Cerebellar cortex (tissue), 1 donor: ENCODE measurements around the gene CAPN10.
"Not testable (repeated sequence)": the region's sequence is repeated elsewhere in the genome, so short reads cannot be mapped to it uniquely, and the experiment has no call there.

Experiments
- DNase-seq: peaks from one replicate; pipeline ENCODE4 v3.0.0-alpha.2; 2015; ENCODE audit warnings: low spot score

CAPN10 gene

DNA sequence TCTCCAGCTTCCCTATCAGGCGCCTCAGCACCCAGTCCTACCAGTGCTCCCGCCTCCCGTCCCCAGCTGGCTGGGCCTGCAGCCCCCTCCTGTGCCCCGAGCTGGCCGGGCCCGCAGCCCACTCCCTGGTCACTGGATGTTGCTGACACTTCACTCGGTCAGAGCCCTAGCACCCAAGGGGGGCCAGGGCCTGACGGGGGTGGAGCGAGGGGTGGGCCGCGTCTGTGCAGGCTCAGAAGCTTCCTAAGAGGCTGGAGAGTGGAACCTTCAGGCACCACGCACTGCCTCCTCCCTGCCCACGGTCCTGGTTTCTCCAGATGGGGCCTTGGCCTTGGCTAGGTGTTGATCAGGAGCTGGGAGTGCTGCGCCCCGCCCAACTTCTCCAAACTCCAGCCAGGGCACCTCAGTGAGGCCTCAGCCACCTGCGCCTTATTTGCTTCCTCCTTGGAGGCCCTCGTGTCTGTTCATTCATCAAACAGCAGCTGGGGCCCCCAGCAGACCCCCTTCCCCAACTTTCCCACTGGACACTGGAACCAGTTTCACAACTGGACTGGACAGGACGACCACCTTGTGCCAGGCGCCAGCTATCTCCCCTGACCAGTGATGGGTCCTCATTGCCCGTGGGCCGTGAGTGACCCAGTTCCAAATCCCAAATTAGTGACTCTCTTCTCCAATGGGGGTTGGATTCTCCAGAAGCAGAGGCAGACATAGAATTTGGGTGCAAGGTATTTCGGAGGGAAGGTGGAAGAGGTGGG lies 16.7 kb downstream of the CAPN10 start:
- no peak for DNase-seq

- no peak for DNase-seq
Observed at GRCh38 chr2:240603846-240604245, 17.3 kb downstream of the CAPN10 start.

DNA sequence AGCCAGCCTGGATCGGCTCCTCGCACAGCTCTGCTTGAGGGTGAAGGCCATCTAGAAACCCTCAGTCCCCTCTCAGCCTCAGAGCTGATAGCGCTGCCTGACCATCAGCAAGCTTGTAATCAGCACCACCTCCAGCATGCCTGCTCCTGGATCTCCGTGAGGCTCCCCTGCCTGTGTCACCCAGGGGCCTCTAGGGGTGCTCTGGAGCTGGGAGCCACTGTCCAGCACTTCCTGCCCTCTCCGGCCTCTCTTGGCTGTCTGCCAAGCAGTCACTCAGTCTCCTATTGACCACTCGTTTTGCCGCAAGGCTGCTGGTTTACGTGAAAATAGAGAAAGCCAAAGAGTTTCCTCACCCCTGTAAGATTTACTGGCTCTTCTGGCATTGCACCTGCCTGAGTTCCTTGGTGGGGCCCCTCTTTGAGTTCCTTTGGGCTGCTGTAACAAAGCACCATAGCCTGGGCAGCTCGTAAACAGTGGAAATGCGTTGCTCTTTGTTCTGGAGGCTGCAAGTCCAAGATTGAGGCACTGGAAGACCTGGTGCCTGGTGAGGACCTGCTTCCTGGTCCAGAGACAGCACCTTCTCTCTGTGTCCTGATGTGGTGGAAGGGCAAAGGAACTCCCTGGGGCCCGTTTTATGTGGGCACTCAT lies 17.9 kb downstream of the CAPN10 start:
- DNase-seq, result peak; percentile 64

DNA sequence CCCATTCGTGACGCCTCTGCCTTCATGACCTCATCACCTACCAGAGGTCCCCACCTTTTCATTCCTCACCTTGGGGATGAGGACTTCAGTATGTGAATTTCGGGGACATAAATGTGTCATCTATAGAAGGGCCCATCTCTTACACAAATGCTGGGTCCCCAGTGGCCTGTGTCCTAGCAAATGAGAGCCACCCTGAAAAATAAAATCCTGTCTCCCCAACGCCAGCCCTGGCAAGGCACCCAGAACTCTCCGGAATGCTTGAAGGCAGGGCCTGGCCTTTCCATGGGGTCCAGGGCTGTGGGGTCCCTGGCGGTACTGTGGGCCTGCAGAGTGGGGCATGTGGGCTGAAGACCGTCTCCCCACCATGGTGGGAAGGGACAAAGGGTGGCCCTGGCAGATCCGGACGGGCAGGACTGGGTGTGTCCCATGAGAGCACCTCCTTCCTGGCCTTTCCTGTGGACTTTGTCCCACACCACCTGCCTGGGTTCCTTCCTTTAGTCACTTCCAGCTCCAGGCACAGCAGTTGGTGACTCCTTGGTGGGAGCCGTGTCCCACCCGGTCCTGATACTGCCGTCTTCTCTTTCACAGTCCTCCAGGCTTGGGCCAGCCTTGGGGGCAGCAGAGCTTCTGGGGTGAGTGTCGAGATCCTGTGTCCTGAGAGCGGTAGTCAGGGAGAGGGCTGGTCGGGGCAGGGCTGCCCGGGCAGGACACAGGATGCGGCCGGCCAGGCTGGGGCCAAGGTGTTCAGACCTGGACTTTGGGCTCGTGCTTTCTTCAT lies 18.6 kb downstream of the CAPN10 start:
- DNase-seq, result no peak

DNA sequence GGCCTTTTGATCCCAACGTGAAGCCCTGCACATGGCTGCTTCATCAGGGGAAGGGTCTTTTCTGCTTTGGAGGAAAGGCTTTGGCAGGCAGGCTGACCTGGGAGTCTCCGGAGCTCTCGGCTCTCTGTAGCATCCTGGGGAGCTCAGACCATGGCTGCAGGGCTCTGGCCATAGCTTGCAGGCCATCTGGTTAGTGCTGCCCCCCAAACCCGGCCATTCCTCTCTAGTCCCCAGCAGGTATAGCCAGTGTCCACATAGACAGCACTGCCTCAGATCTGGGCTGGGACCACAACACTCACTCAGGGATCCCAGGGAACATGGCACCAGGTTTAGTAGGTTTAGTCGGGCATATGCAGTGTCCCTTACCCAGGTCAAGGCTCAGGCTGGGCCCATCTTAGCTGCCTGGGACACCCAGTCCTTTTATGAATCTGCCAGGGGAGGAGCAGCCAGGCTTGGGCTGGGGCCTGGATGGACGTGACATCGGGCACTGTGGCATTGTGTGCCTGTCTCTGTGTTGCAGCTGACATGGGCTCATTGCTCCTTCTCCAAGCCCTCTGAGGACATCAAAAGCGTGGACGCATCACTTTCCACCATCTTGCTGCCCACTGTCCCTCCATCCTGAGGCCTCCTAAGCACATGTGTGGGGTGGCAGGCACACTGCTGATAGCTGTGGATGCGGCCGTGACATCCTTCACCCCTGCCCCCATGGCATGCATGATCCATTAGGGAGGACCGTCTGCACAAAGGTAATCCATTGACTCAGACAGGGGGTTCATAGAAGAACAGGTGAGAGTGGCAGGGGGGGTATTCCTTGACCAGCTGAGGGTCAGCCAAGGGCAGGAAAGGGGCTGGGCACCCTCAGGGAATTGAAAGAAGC lies 19.6 kb downstream of the CAPN10 start:
- no peak for DNase-seq

DNA sequence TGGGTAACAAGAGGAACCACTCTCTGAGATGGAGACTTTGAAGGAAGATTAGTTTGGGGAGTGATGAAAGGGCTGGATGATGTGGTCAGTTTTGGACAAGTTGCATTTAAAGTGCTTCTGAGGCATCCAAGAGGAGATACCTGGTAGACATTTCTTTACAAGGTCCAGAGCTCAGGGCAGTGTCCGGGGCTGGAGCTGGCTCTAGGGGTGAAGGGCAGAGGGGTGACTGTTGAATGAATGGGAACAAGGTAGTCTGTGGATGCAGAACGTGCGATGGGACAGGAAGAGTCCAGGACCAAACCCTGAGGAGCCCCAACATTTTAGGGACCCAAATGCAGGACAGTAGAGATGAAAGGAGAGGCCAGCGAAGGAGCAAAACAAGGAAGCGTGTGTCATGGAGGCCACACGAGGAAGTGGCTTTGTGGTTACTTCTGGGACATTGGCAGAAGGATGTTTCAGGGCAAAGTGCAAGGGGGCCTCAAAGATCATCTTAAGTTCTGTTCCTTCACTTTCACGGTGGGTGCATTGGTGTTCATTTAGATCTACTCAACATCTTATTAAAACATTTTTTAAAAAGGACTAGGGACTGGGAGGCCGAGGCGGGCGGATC lies 25.2 kb downstream of the CAPN10 start:
- DNase-seq, result no peak

DNA sequence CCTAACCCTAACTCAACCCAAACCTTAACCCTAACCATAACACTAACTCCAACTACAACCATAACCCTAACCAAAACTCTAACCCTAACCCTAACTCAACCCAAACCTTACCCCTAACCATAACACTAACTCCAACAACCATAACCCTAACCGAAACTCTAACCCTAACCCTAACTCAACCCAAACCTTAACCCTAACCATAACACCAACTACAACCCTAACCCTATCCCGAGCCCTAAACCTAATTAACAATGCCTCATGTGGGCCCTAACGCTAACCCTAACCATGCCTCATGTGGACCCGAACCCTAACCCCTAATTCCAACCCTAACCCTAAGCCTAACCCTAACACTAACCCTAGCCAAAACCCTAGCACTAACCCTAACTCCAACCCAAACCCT lies 27.2 kb downstream of the CAPN10 start:
- no peak for DNase-seq

DNA sequence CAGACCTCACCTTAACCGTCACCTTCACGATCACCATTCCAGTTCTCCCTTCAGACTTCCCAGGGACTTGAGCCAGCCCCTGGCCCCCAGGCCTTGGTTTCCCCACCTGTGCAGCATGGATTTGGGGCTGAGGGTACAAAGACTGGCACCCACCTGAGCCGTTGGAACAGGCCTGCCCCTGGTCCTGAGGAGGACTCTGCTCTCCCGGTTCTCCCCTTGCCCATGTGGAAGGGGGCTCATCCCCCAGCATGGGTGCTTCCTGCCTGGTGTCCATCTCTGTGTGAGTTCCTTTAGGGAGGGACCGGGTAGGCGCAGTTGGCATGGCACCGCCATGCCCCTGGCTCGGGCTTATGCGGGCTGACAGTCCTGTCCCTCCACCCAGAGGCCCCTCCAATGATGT lies 27.9 kb downstream of the CAPN10 start:
- DNase-seq, result no peak

- no peak for DNase-seq
Observed at GRCh38 chr2:240615396-240615795, 28.9 kb downstream of the CAPN10 start.

DNA sequence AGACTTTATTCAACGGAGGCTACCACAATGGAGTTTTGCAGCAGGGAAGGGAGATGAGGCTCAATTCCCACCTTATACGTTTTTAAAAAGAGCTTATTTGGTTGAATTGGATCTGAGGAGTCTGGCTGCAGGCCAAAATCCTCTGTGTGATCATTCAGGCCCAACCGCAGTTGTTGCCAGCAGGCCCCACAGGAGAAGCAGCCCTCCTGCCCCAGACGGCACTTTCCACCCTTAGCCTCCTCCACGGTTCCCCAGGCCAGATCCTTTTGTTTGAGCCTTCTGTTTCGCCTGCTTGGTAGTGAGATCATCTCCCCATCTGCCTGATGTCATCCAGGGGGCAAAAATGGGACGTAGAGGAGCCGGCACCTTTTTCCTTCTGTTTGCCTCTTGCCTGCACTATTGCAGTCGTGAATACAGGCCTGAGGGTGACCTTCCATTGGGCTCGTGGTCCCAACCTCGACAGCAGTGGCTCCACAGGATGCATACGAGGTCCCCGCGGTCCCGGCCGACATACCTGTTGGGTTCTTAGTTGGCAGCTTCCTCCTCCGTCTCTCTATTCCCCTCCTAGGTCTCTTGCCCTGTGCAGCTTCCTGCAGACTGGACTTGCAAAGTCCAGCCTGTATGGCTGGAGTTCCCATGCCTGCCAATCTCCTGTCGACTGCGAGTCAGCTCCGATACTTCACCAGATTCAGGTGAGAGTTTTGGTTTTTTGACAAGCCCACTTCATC lies 29.4 kb downstream of the CAPN10 start:
- DNase-seq, result no peak

DNA sequence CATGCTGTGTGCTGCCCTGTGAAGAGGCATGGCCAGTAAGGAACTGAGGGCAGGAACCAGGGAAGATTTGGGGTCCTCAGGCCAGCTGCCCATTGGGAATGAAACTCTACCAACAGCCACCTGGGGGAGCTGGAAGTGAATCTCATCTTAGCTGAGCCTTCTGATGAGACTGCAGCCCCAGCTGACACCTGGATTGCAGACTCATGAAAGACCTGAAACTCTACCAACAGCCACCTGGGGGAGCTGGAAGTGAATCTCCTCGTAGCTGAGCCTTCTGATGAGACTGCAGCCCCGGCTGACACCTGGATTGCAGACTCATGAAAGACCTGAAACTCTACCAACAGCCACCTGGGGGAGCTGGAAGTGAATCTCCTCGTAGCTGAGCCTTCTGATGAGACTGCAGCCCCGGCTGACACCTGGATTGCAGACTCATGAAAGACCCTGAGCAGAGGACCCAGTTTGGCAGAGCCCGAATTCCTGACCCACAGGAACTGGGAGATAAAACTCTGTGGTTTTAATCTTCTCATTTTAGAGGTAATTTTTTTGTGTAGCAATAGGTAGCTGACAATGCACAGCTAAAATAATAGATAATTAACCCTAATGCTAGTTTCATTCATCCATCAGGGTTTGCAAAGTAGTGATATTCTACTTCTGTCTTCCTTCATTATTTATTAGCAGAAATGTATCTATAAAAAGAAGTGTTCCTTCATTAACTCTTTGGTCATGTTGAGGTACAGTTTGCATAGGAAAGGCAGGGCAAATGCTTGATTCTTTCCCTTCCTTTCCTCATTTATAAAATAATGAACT lies 30.5 kb downstream of the CAPN10 start:
- DNase-seq, result not testable (repeated sequence)

DNA sequence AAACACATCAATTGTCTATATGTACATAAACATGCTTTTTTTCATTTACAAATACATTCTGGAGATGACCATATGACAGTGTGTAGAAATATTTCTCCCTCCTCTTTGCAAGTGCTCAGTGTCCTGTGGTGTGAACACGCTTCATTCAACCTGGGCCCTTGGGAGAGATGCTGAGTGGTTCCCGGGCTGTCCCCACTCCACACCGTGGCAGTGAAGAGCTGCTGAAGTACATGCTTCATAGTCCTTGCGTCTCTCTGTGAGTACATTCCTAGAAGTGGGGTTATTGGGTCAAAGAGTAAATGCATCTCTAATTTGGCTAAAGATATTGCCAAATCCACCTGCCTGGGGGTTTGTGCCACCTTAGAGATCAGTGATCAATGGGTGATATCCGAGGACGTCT lies 32.2 kb downstream of the CAPN10 start:
- no peak for DNase-seq

GRCh38 chr2:240619506-240620148 lies 33.1 kb downstream of the CAPN10 start:
- DNase-seq, result no peak

GRCh38 chr2:240620149-240620731 lies 33.7 kb downstream of the CAPN10 start:
- DNase-seq, result no peak

GRCh38 chr2:240620859-240621258 lies 34.3 kb downstream of the CAPN10 start:
- DNase-seq, result no peak

- no peak for DNase-seq
Observed at GRCh38 chr2:240622060-240622411, 35.5 kb downstream of the CAPN10 start.

GRCh38 chr2:240622531-240623235 lies 36.1 kb downstream of the CAPN10 start:
- DNase-seq, result no peak

DNA sequence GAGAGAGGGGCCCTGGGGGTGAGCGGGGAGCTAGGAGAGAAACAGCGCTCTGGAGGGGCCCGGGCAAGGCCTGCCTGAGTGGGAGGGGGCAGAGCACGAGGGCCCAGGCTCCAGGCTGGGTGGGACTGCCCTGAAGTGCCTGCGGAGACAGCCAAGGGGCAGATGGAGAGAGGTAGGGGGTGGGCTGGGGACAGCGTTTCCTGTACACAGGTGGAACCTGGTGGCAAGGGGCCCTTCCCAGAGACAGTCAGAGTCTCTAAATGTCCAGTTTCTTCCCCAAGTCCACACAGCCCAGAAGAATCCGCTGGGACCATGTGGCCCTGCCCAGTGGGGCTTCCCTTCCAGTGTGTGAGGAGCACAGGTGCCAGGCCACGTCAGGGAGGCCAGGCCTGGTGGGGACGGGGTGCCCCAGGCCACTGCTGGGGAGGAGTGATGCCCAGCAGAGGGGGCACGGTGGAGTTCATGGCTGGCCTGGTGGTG lies 37.0 kb downstream of the CAPN10 start:
- no peak for DNase-seq
